Fibroblast of the conjunctiva (primary cell): Measurements from ENCODE around the gene TGFB1I1.
"Not testable (repeated sequence)": the region's sequence is repeated elsewhere in the genome, so short reads cannot be mapped to it uniquely, and the experiment has no call there.

ENCODE experiments used
- DNase-seq: peaks from one replicate; pipeline ENCODE4 v3.0.0-alpha.2; 2010; ENCODE audit warnings: low read depth

TGFB1I1 gene

GRCh38 chr16:31471875-31472708 lies at the start of gene TGFB1I1:
TSS of gene TGFB1I1 (plus strand) at chr16:31472152. CDS start at chr16:31472189, 37 bp downstream.
- peak; percentile 59 for DNase-seq

- DNase-seq = no peak
Measured at GRCh38 chr16:31423241-31423640, 48.7 kb upstream of the TGFB1I1 start.

GRCh38 chr16:31423801-31424200 lies 48.2 kb upstream of the TGFB1I1 start:
- DNase-seq = no peak

DNA sequence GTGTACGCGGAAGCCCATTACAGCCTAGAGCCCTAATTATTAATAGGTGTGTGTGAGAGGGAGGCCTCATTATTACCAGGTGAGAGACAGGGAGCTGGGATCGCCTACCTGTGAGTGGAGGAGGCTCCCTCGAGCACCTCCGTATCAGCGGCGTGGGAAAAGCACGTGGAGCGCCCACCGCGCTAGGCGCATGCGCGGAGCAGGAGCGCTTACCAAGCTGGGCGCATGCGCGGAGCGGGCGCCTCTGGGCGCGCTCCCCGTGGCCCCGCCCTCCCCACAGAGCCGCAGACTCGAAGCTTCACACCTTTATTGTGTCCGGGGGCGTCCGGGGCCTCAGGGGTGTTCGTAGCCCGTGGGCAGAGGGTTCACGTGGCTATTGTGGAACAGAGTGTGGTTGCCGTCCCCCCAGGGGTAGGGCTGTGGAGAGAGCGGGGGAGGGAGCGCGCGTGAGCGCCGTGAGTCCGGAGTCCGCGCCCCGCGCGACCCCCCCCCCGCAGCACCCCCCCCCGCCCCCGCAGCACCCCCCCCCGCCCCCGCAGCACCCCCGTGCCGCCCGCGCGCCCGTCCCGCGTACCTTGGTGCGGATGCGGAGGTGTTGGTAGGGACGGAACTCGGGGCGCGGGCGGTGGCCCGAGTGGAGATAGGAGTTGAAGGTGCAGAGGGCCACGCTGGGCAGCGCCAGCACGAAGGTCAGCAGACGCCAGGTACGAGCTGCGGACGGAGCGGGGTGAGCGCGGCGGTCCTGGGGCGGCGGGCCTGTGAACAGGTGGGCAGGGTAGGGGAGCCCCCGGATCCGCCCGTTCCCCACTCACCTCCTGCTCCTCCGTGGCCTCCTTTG lies 44.3 kb upstream of the TGFB1I1 start:
- peak; percentile 2 for DNase-seq

GRCh38 chr16:31428279-31428597 lies 43.7 kb upstream of the TGFB1I1 start, which contains the start of gene COX6A2:
TSS of gene COX6A2 (minus strand) at chr16:31428360. CDS start at chr16:31428325, 35 bp downstream.
- DNase-seq = no peak

GRCh38 chr16:31428638-31429247 lies 43.2 kb upstream of the TGFB1I1 start:
- no peak for DNase-seq

GRCh38 chr16:31429314-31429713 lies 42.6 kb upstream of the TGFB1I1 start:
- DNase-seq = no peak

GRCh38 chr16:31429796-31430195 lies 42.2 kb upstream of the TGFB1I1 start:
- no peak for DNase-seq

- DNase-seq = no peak
Measured at GRCh38 chr16:31430380-31431052, 41.4 kb upstream of the TGFB1I1 start.

GRCh38 chr16:31435341-31436220 lies 36.4 kb upstream of the TGFB1I1 start:
- DNase-seq = no peak

DNA sequence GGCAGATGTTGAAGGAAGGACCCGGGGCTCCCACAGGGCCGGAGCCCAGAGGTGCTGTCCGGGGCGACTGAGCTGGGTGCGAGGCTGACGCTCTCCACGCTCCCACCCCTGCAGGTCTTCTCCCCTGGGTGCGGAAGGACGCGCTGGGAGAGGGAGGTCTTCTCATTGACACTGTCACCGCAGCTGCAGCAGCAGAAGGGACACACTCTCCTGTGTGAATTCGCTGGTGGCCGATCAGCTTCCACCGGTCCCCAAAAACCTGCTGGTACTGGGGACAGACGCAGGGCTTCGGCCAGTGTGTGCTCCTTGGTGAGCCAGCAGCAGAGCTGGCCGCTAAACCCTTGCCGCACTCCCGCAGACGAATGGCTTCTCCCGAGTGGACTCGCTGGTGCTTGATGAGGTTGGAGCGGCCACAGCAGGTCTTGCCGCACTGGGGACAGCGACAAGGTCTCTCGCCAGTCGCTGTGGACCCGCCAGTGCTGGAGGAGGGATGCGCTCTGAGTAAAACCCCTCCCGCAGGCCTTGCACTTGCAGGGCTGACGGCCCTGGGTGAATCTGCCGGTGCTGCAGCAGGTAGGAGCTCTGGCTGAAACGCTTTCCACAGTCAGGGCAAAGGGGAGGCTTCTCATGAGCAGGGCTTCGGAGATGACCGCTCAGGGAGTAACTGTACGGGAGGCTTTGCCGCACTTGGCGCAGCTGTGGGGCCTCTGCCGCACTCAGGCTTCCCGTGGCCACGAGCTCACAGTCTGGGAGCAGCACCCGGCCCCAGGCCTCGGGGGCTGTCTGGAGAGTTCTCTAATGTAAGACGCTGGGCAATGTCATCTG lies 35.5 kb upstream of the TGFB1I1 start:
- no peak for DNase-seq

DNA sequence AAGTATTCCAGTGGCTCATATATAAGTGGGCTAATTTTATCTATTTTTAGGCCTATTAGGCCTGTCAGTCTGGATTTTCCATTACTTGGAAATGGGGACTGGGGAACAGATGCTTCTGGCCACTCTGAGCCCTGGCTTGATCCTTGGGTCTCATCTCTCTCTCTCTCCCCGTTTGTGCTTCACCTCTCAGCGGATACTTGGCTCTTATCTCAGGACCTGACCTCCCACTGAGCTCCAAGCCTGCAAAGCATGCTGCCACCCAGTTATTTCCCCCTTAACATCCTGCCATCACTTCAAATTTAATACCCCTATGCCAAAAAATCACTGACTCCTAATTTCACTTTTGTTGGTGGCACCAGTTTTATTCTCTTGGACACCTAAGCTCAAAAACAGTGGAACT lies 33.5 kb upstream of the TGFB1I1 start:
- DNase-seq = no peak

DNA sequence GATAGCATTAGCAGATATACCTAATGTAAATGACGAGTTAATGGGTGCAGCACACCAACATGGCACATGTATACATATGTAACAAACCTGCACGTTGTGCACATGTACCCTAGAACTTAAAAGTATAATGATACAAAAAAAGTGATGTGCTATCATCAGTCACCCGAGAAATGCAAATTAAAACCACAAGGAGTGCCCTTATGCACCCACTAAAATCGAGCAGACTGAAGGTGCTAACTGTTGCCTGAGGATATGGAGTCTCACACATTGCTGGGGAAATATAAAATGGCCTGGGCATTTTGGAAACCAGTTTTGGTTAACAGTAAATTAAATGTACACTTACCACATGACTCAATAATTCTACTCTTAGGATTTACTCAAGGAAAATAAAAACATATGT lies 32.9 kb upstream of the TGFB1I1 start:
- not testable (repeated sequence) for DNase-seq

- no peak for DNase-seq
Measured at GRCh38 chr16:31439519-31439918, 32.4 kb upstream of the TGFB1I1 start.

GRCh38 chr16:31440516-31441184 lies 31.3 kb upstream of the TGFB1I1 start:
- DNase-seq = no peak

GRCh38 chr16:31441956-31442355 lies 30.0 kb upstream of the TGFB1I1 start:
- DNase-seq = no peak

DNA sequence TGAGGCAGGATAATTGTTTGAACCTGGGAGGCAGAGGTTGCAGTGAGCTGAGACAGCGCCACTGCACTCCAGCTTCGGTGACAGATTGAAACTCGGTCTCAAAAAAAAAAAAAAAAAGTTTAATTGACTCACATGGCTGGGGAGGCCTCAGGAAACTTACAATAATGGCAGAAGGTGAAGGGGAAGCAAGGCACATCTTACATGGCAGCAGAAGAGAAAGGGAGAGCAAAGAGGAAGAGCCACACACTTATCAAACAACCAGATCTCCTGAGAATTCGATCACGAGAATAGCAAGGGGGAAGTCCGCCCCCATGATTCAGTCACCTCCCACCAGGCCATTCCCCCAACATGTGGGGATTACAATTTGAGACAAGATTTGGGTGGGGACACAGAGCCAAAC lies 26.0 kb upstream of the TGFB1I1 start:
- not testable (repeated sequence) for DNase-seq

DNA sequence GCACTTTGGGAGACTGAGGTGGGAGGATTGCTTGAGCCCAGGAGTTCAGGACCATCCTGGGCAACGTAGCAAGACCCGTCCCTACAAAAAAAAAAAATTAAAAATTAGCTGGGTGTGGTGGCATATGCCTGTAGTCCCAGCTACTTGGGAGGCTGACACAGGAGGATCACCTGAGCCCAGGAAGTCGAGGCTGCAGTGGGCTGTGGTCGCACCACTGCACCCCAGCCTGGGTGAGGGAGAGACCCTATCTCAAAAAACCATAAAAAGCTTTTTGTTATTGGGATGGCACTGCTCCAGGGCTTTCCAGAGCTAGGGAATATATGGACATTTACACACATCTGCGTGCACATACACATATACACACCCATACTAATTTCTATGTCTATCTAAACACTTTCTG lies 20.8 kb upstream of the TGFB1I1 start:
- no peak for DNase-seq

- peak; percentile 60 for DNase-seq
Measured at GRCh38 chr16:31451681-31452351, 20.1 kb upstream of the TGFB1I1 start.
